Thoracic aorta (tissue), 2 donors: Measurements from ENCODE around the gene PEX11G. TPM values are rescaled to one million over a fixed set of nuclear protein-coding genes. Genes with fewer than 3 reads are reported as not detected.

Source experiments
- ATAC-seq: fragments of 150-250 bp; one replicate; pipeline ENCODE4 v1.8.0; 2017; ENCODE audit warnings: low read depth; ENCODE audit not compliant: insufficient number of reproducible peaks, low FRiP score
- DNase-seq: peaks from one replicate; pipeline ENCODE4 v3.0.0-alpha.2; 2020; ENCODE audit warnings: low spot score
- H3K27ac ChIP-seq, 2 donors: fragments of 200-600 bp; sonication (generic); 1 replicate in 1 of 2; 2 replicates in 1 of 2; pipeline ENCODE4 v1.5.1; 2016; ENCODE audit warnings: mild to moderate bottlenecking in 2 of 2, moderate library complexity in 2 of 2
- H3K27me3 ChIP-seq: fragments of 200-600 bp; sonication (generic); replicated peaks from 2 replicates; pipeline ENCODE4 v1.6.0; 2016; ENCODE audit warnings: mild to moderate bottlenecking; ENCODE audit not compliant: insufficient read depth
- H3K36me3 ChIP-seq: fragments of 200-600 bp; sonication (generic); one replicate; pipeline ENCODE4 v1.5.1; 2016
- H3K4me1 ChIP-seq, 2 donors: fragments of 200-600 bp; sonication (generic); 1 replicate in 1 of 2; 2 replicates in 1 of 2; pipeline versions ENCODE4 v1.5.1 to v1.6.0; 2016; ENCODE audit warnings: low read depth in 2 of 2, mild to moderate bottlenecking in 1 of 2; ENCODE audit not compliant: control insufficient read depth in 1 of 2
- H3K4me3 ChIP-seq: fragments of 200-600 bp; sonication (generic); 2 replicates; pipeline ENCODE4 v1.5.1; 2016; ENCODE audit warnings: mild to moderate bottlenecking
- H3K9me3 ChIP-seq: fragments of 200-600 bp; sonication (generic); 2 replicates; pipeline ENCODE4 v1.5.1; 2016
- total RNA-seq, 2 donors: library from RNA; depleted of rRNA; stranded (reverse); fragments of >200 nt; gene quantifications; one replicate each; pipeline versions ENCODE4 v1.1.0 to v1.2.3, GENCODE V29; 2016
- TF ChIP-seq, protein P1 (sequence below): fragments of 200-600 bp; sonication (generic); IDR thresholded peaks from one replicate; pipeline ENCODE4 v1.5.1; 2019; ENCODE audit warnings: antibody characterized with exemption

Gene PEX11G
- total RNA-seq, 2 donors from 2014 or later, result 0.63 TPM; not detected in 1

DNA sequence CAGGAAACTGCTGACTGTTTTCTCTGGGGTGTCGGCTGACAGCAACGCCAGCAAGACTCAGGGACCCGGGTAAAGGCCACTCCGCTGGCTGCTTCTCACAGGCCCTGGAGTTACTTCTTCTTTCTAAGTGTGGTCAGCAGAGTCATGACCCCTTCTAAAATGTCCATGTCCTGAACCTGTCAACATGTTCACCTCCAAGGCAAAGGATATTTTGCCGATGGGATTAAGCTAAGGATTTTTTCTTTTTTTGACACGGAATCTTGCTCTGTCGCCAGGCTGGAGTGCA lies 7.9 kb downstream of the PEX11G start:
- Histone ChIP-seq H3K9me3 (no peaks in the 10 kb centered on the region), H3K4me3 (no peak overlapping the region), H3K4me1 (peaks cover 0 to 5% of the 10 kb centered on the region in 2 donors), H3K27me3 (no peaks in the 10 kb centered on the region), H3K36me3 (no peaks in the 10 kb centered on the region), H3K27ac (no peak overlapping the region)
- ATAC-seq (no peak), DNase-seq (no peak)
- TF ChIP-seq, protein P1, sequence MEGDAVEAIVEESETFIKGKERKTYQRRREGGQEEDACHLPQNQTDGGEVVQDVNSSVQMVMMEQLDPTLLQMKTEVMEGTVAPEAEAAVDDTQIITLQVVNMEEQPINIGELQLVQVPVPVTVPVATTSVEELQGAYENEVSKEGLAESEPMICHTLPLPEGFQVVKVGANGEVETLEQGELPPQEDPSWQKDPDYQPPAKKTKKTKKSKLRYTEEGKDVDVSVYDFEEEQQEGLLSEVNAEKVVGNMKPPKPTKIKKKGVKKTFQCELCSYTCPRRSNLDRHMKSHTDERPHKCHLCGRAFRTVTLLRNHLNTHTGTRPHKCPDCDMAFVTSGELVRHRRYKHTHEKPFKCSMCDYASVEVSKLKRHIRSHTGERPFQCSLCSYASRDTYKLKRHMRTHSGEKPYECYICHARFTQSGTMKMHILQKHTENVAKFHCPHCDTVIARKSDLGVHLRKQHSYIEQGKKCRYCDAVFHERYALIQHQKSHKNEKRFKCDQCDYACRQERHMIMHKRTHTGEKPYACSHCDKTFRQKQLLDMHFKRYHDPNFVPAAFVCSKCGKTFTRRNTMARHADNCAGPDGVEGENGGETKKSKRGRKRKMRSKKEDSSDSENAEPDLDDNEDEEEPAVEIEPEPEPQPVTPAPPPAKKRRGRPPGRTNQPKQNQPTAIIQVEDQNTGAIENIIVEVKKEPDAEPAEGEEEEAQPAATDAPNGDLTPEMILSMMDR, result no peak

DNA sequence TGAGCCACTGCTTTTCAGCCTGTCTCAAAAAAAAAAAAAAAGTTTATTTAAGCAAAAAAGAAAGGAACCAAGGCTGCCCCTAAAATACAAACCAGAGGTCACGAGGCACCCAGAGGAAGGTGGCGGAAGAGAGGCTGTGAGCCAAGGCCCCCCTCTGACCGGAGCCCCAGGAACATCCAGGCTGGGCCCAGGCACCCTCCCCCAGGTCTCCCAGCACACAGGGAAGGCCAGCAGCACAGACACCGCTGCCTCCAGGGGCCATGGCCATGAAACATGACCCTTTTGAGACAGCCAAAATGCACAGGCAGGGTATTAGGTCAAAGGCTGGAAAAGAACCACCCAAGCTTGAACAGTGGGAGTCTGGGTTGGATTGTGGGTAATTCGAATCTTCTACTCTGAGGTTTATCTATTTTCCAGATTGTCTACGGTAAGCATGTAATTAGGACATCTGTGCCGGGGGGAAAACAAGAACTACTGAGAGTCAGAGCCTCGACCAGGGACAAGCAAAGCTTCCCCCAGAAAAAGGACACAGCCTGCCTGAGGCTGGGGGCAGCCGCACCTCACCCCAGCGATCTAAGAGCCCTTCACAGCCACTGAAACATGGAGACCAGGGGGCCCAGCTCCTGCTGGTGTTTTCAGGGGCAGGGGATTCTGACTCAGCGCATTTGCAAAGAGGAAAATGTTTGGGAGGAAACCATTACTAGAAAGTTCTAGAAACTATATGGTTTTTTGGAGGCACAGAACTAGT lies 8.4 kb downstream of the PEX11G start:
- Histone ChIP-seq H3K36me3 (no peaks in the 10 kb centered on the region), H3K27me3 (no peaks in the 10 kb centered on the region), H3K27ac (no peak overlapping the region), H3K9me3 (no peaks in the 10 kb centered on the region), H3K4me3 (no peak overlapping the region), H3K4me1 (peaks cover 0 to 5% of the 10 kb centered on the region in 2 donors)
- DNase-seq, result no peak
- TF ChIP-seq, protein P1, result no peak
- no peak for ATAC-seq

DNA sequence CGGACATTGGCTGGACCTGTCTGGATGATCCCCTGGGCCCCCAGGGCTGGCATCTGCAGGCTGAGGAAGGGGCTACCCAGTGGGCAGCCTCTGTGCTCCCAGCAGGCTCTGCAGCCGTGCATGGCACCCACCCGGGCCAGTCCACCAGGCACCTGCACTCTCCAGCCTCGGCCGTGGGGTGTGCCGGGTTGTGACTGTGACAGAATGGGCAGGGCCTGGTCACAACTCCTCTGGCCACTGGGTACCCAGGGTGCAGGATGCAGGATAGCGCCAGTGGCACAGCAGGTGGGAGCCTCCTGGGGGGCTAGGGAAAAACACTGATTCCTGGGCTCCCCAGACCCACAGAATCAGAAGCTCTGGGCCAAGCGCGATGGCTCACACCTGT lies 10.0 kb downstream of the PEX11G start:
- Histone ChIP-seq H3K27me3 (no peaks in the 10 kb centered on the region), H3K4me1 (peaks cover 0 to 5% of the 10 kb centered on the region in 2 donors), H3K27ac (no peak overlapping the region), H3K36me3 (no peaks in the 10 kb centered on the region), H3K4me3 (no peak overlapping the region), H3K9me3 (no peaks in the 10 kb centered on the region)
- ATAC-seq (no peak), DNase-seq (no peak)
- TF ChIP-seq, protein P1, result no peak

DNA sequence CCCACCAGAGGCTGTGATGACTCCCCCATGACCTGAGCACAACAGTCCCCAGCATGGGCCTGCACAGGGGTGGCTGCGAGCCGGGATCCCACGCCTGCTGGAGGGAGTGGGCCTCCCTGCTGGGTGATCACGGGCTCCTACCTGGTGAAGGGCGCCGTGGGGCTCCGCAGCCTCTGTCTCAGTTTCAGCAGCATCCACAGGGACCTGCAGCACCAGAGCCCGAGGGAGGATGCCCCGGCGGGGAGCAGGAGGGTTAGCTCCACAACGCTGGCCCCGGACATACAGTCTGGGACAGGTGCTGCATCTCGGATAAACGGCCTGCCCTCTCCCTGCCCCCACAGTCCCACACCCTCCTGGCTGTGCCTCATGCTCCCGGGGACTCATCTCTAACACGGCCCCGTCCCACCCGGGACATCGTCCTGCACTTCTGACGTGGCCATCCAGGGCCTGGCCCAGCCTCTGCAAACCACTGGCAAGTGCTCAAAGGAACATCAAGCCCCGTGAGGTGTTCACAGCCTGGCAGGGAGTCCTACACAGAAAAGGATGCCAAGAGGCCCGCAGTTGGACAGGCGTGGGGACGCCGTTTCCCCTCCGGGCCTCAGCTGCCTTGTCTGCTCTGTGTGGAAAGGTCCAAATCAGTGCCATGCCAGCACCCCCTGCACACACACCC lies 10.5 kb downstream of the PEX11G start:
- ATAC-seq, result no peak
- Histone ChIP-seq H3K4me3 (no peak overlapping the region), H3K27me3 (no peaks in the 10 kb centered on the region), H3K36me3 (no peaks in the 10 kb centered on the region), H3K9me3 (no peaks in the 10 kb centered on the region), H3K4me1 (peaks cover 0 to 5% of the 10 kb centered on the region in 2 donors), H3K27ac (no peak overlapping the region)
- no peak for DNase-seq
- TF ChIP-seq, protein P1, result no peak

DNA sequence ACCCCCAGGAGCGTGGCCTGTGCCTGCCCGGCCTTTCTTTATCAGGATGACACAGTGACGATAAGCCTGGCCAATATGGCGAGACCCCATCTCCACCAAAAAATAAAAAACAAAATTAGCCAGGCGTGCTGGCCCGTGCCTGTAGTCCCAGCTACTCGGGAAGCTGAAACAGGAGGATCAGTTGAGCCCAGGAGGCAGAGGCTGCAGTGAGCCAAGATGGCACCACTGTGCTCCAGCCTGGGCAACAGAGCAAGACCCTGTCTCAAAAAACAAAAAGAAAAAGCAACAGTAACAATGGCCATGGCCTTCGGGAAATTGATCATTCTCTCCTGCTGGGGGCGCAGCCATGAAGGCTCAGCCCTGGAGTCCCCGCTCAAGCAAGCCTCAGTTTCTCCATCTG lies 11.1 kb downstream of the PEX11G start:
- no peak for ATAC-seq
- no peaks in the 10 kb centered on the region for H3K36me3 ChIP-seq

More for the DNA sequence above, 11.1 kb downstream of the PEX11G start:
- DNase-seq, result no peak
- Histone ChIP-seq H3K4me1 (peaks cover 0 to 5% of the 10 kb centered on the region in 2 donors), H3K27ac (no peak overlapping the region), H3K9me3 (no peaks in the 10 kb centered on the region), H3K27me3 (no peaks in the 10 kb centered on the region), H3K4me3 (no peak overlapping the region)
- TF ChIP-seq, protein P1, result no peak
